Measurements from ENCODE around the gene MCRIP1. TPM values are rescaled to one million over a fixed set of nuclear protein-coding genes. Genes with fewer than 3 reads are reported as not detected.

MCRIP1 gene
- total and polyA plus RNA-seq, 2 of the 13 experiments (the other 11 are each of a cell fraction or from before 2014, with no cell fraction given), result 79.7 to 84.9 TPM

- TF ChIP-seq ZNF318 (CRISPR knock-in tag; IDR thresholded peaks at IDR 0.05) (no peak), PHF20 (CRISPR knock-in tag; IDR thresholded peaks at IDR 0.05) (no peak; the same call in 1 of the 2 replicates), ZNF510 (CRISPR knock-in tag; IDR thresholded peaks at IDR 0.05; ENCODE audit: low read depth) (no peak), PTBP1 (IDR thresholded peaks at IDR 0.05; ENCODE audit: low read depth, low read length, poor library complexity, severe bottlenecking) (peak; percentile 49), ZNF143 (CRISPR knock-in tag; IDR thresholded peaks at IDR 0.05) (no peak), ZNF558 (CRISPR knock-in tag; IDR thresholded peaks at IDR 0.05; ENCODE audit: borderline replicate concordance) (peak; percentile 78; the same call in 1 of the 2 replicates), ZEB1 (IDR thresholded peaks at IDR 0.05; ENCODE audit: insufficient replicate concordance, low read depth) (no peak), ZNF44 (CRISPR knock-in tag; IDR thresholded peaks at IDR 0.05) (no peak), TGIF2 (CRISPR knock-in tag; IDR thresholded peaks at IDR 0.05) (0 out of 2 replicates have a peak, but pooled peaks have one; percentile 44), ZNF441 (CRISPR knock-in tag; IDR thresholded peaks at IDR 0.05; ENCODE audit: borderline replicate concordance) (no peak), ZNF766 (CRISPR knock-in tag; IDR thresholded peaks at IDR 0.05; ENCODE audit: borderline replicate concordance) (0 out of 2 replicates have a peak, but pooled peaks have one; percentile 64), KDM3A (CRISPR knock-in tag; IDR thresholded peaks at IDR 0.05; ENCODE audit: low read depth) (peak; percentile 73; the same call in 1 of the 2 replicates), IRF9 (CRISPR knock-in tag; IDR thresholded peaks at IDR 0.05; ENCODE audit: borderline replicate concordance) (no peak), BORCS8-MEF2B (CRISPR knock-in tag; IDR thresholded peaks at IDR 0.05) (no peak), ZNF333 (CRISPR knock-in tag; IDR thresholded peaks at IDR 0.05; ENCODE audit: borderline replicate concordance) (no peak), ZNF550 (CRISPR knock-in tag; IDR thresholded peaks at IDR 0.05; ENCODE audit: borderline replicate concordance) (no peak), SYNCRIP (IDR thresholded peaks at IDR 0.05; ENCODE audit: insufficient read depth, low read depth, low read length) (no peak), ZNF326 (CRISPR knock-in tag; IDR thresholded peaks at IDR 0.05; ENCODE audit: borderline replicate concordance) (no peak), GPBP1L1 (CRISPR knock-in tag; IDR thresholded peaks at IDR 0.05) (no peak)
Observed at GRCh38 chr17:81821603-81822311, 11.3 kb downstream of the MCRIP1 start (continued).
